HG03103 (cell line): ENCODE data around the gene OSBP2.

Source experiments
- ATAC-seq: cut with Tn5 transposase; IDR thresholded peaks from one replicate; pipeline ENCODE4 v1.9.1; 2021; ENCODE audit warnings: low read depth; ENCODE audit not compliant: unreplicated experiment

The OSBP2 gene

GRCh38 chr22:30864441-30865420 is 170.1 kb downstream of the OSBP2 start:
- ATAC-seq: no peak

GRCh38 chr22:30865656-30866055 is 171.0 kb downstream of the OSBP2 start:
- no peak for ATAC-seq

GRCh38 chr22:30866216-30866615 is 171.5 kb downstream of the OSBP2 start:
- no peak for ATAC-seq

- no peak for ATAC-seq
Measured at GRCh38 chr22:30866811-30867271, 172.2 kb downstream of the OSBP2 start.

- ATAC-seq: no peak
Measured at GRCh38 chr22:30867746-30868662, 173.3 kb downstream of the OSBP2 start.

GRCh38 chr22:30868663-30869385 is 174.2 kb downstream of the OSBP2 start:
- no peak for ATAC-seq

- no peak for ATAC-seq
Measured at GRCh38 chr22:30869667-30870395, 175.2 kb downstream of the OSBP2 start.

- no peak for ATAC-seq
Measured at GRCh38 chr22:30870451-30871345, 176.0 kb downstream of the OSBP2 start.

- no peak for ATAC-seq
Measured at GRCh38 chr22:30871391-30872284, 177.0 kb downstream of the OSBP2 start.

GRCh38 chr22:30872285-30873041 is 177.8 kb downstream of the OSBP2 start:
- ATAC-seq: no peak

GRCh38 chr22:30873086-30873650 is 178.5 kb downstream of the OSBP2 start:
- no peak for ATAC-seq

- ATAC-seq: no peak
Measured at GRCh38 chr22:30873661-30874060, 179.0 kb downstream of the OSBP2 start.

GRCh38 chr22:30874431-30875370 is 180.0 kb downstream of the OSBP2 start:
- no peak for ATAC-seq

GRCh38 chr22:30875481-30876215 is 181.0 kb downstream of the OSBP2 start:
- no peak for ATAC-seq

GRCh38 chr22:30876221-30876751 is 181.6 kb downstream of the OSBP2 start:
- ATAC-seq: no peak
